Parathyroid adenoma (tissue), 2 donors: Measurements from ENCODE around the gene NSUN6.
"Not testable (repeated sequence)": the region's sequence is repeated elsewhere in the genome, so short reads cannot be mapped to it uniquely, and the experiment has no call there.

Source experiments
- H2AFZ ChIP-seq: fragments of 300-600 bp; sonication (generic); one replicate; pipeline ENCODE4 v1.7.0; 2017; ENCODE audit warnings: antibody characterized with exemption, mild to moderate bottlenecking
- H3K27ac ChIP-seq: fragments of 300-600 bp; sonication (generic); one replicate; pipeline ENCODE4 v1.7.0; 2017
- H3K27me3 ChIP-seq: fragments of 300-600 bp; sonication (generic); one replicate; pipeline ENCODE4 v1.7.0; 2017; ENCODE audit warnings: low read length; ENCODE audit not compliant: control insufficient read depth, insufficient read depth
- H3K36me3 ChIP-seq: fragments of 300-600 bp; sonication (generic); one replicate; pipeline ENCODE4 v1.7.0; 2017; ENCODE audit warnings: low read length; ENCODE audit not compliant: control insufficient read depth, insufficient read depth
- H3K4me1 ChIP-seq: fragments of 300-600 bp; sonication (generic); one replicate; pipeline ENCODE4 v1.7.0; 2017; ENCODE audit warnings: control low read depth
- H3K4me2 ChIP-seq: fragments of 300-600 bp; sonication (generic); one replicate; pipeline ENCODE4 v1.7.0; 2017; ENCODE audit warnings: low read length
- H3K4me3 ChIP-seq: fragments of 300-600 bp; sonication (generic); one replicate; pipeline ENCODE4 v1.7.0; 2017; ENCODE audit warnings: low read depth, low read length
- H3K79me2 ChIP-seq: fragments of 300-600 bp; sonication (generic); one replicate; pipeline ENCODE4 v1.7.0; 2017; ENCODE audit warnings: control low read depth
- H3K9ac ChIP-seq: fragments of 300-600 bp; sonication (generic); one replicate; pipeline ENCODE4 v1.7.0; 2017; ENCODE audit warnings: mild to moderate bottlenecking
- H3K9me3 ChIP-seq: fragments of 300-600 bp; sonication (generic); one replicate; pipeline ENCODE4 v1.7.0; 2017; ENCODE audit warnings: low read length; ENCODE audit not compliant: control insufficient read depth
- TF ChIP-seq, protein P1 (sequence below): fragments of 300-600 bp; sonication (generic); IDR thresholded peaks from one replicate; pipeline ENCODE4 v1.7.0; 2017; ENCODE audit warnings: antibody characterized with exemption, mild to moderate bottlenecking
- donor health status: primary hyperparathyroidism.

NSUN6 gene

GRCh38 chr10:18572959-18573561 is 78.3 kb downstream of the NSUN6 start:
- no peaks in the 10 kb centered on the region for H3K27me3 ChIP-seq
- no peaks in the 10 kb centered on the region for H3K36me3 ChIP-seq
- H3K4me1 ChIP-seq, result no peaks in the 10 kb centered on the region
- no peak overlapping the region for H3K27ac ChIP-seq
- H3K9me3 ChIP-seq, result no peaks in the 10 kb centered on the region
- no peak overlapping the region for H3K9ac ChIP-seq
- H3K79me2 ChIP-seq, result no peaks in the 10 kb centered on the region
- TF ChIP-seq, protein P1, sequence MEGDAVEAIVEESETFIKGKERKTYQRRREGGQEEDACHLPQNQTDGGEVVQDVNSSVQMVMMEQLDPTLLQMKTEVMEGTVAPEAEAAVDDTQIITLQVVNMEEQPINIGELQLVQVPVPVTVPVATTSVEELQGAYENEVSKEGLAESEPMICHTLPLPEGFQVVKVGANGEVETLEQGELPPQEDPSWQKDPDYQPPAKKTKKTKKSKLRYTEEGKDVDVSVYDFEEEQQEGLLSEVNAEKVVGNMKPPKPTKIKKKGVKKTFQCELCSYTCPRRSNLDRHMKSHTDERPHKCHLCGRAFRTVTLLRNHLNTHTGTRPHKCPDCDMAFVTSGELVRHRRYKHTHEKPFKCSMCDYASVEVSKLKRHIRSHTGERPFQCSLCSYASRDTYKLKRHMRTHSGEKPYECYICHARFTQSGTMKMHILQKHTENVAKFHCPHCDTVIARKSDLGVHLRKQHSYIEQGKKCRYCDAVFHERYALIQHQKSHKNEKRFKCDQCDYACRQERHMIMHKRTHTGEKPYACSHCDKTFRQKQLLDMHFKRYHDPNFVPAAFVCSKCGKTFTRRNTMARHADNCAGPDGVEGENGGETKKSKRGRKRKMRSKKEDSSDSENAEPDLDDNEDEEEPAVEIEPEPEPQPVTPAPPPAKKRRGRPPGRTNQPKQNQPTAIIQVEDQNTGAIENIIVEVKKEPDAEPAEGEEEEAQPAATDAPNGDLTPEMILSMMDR, result no peak
- H2AFZ ChIP-seq, result no peak overlapping the region
- H3K4me2 ChIP-seq, result no peak overlapping the region
- H3K4me3 ChIP-seq, result no peak overlapping the region

GRCh38 chr10:18571780-18572179 is 79.6 kb downstream of the NSUN6 start:
- TF ChIP-seq, protein P1, result no peak
- H3K9ac ChIP-seq, result no peak overlapping the region
- no peak overlapping the region for H3K4me3 ChIP-seq

DNA sequence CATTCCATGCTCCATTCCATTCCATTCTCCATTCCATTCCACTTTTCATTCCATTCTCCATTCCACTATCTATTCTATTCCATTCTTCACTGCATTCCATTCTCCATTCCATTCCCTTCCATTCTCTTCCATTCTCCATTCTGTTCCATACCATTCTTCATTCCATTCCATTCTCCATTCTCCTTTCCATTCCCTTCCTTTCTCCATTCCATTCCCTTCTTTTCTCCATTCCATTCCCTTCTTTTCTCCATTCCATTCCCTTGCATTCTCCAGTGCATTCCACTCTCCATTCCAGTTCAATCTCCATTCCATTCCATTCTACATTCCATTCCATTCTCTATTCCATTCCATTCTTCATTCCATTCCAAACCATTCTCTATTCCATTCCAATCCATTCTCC is 80.3 kb downstream of the NSUN6 start:
- Histone ChIP-seq H3K9ac (no peak overlapping the region), H3K79me2 (no peaks in the 10 kb centered on the region), H3K4me2 (no peak overlapping the region), H2AFZ (no peak overlapping the region), H3K4me1 (no peaks in the 10 kb centered on the region), H3K27ac (no peak overlapping the region), H3K9me3 (no peaks in the 10 kb centered on the region), H3K36me3 (no peaks in the 10 kb centered on the region), H3K27me3 (no peaks in the 10 kb centered on the region), H3K4me3 (no peak overlapping the region)
- TF ChIP-seq, protein P1, result no peak

More at GRCh38 chr10:18571780-18572179, 79.6 kb downstream of the NSUN6 start:
- Histone ChIP-seq H3K4me1 (no peaks in the 10 kb centered on the region), H2AFZ (no peak overlapping the region), H3K27ac (no peak overlapping the region), H3K4me2 (no peak overlapping the region), H3K36me3 (no peaks in the 10 kb centered on the region), H3K9me3 (no peaks in the 10 kb centered on the region), H3K27me3 (no peaks in the 10 kb centered on the region), H3K79me2 (no peaks in the 10 kb centered on the region)

DNA sequence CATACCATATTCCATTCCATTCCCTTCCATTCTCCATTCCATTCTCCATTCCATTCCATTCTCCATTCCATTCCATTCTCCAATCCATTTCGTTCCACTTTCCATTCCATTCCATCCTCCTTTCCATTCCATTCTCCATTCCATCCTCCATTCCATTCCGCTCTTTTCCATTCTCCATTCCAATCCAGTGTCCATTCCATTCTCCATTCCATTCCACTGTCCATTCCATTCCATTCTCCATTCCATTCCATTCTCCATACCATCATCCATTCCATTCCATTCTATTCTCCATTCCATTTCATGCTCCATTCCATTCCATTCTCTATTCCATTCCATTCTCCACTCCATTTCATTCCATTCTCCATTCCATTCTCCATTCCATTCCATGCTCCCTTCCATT is 81.0 kb downstream of the NSUN6 start:
- H3K9ac ChIP-seq, H3K4me1 ChIP-seq, H3K27me3 ChIP-seq, H3K9me3 ChIP-seq, H3K27ac ChIP-seq, H2AFZ ChIP-seq, H3K4me2 ChIP-seq, H3K4me3 ChIP-seq, H3K79me2 ChIP-seq, H3K36me3 ChIP-seq: not testable (repeated sequence)

DNA sequence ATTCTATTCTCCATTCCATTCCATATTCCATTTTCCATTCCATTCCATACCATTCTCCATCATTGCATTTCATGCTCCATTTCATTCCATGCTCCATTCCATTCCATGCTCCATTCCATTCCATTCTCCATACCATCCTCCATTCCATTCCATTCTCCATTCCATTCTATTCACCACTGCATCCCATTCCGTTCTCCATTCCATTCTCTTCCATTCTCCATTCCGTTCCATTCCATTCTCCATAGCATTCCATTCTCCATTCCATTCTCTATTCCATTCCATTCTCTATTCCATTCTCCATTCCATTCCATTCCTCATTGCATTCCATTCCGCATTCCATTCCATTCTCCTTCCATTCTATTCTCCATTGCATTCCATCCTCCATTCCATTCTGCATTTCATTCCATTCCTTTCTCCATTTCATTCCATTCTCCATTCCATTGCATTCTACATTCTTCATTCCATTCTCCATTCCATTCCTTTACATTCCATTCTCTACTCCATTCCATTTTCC is 84.0 kb downstream of the NSUN6 start:
- TF ChIP-seq, protein P1, result no peak
- H3K9ac ChIP-seq, result no peak overlapping the region
- H3K36me3 ChIP-seq, result no peaks in the 10 kb centered on the region
- H3K79me2 ChIP-seq, result no peaks in the 10 kb centered on the region
- H2AFZ ChIP-seq, result no peak overlapping the region
- no peak overlapping the region for H3K27ac ChIP-seq
- H3K9me3 ChIP-seq, result no peaks in the 10 kb centered on the region
- no peak overlapping the region for H3K4me2 ChIP-seq
- no peak overlapping the region for H3K4me3 ChIP-seq
- H3K27me3 ChIP-seq, result no peaks in the 10 kb centered on the region
- no peaks in the 10 kb centered on the region for H3K4me1 ChIP-seq
